Duodenal mucosa (tissue), 2 donors: ENCODE measurements around the gene MAGI2.
A peak's percentile ranks its signal among the peaks of the same experiment; 100 is the strongest.

Experiments used
- H3K27ac ChIP-seq: one replicate; pipeline ENCODE4 v1.7.0; 2013; ENCODE audit warnings: low read depth, low read length
- H3K27me3 ChIP-seq, 2 donors: one replicate each; pipeline ENCODE4 v1.7.0; 2013; ENCODE audit warnings: low read length in 2 of 2, control low read depth in 1 of 2; ENCODE audit not compliant: insufficient read depth in 2 of 2, control insufficient read depth in 1 of 2
- H3K36me3 ChIP-seq, 2 donors: one replicate each; pipeline ENCODE4 v1.7.0; 2013; ENCODE audit warnings: low read length in 2 of 2, control low read depth in 1 of 2; ENCODE audit not compliant: insufficient read depth in 2 of 2, control insufficient read depth in 1 of 2
- H3K4me1 ChIP-seq, 2 donors: one replicate each; pipeline ENCODE4 v1.7.0; 2013; ENCODE audit warnings: low read length in 2 of 2, control low read depth in 1 of 2; ENCODE audit not compliant: insufficient read depth in 2 of 2, control insufficient read depth in 1 of 2
- H3K4me3 ChIP-seq, 2 donors: one replicate each; pipeline ENCODE4 v1.7.0; 2013; ENCODE audit warnings: low read length in 2 of 2, low read depth in 1 of 2
- H3K9ac ChIP-seq, 2 donors: one replicate each; pipeline ENCODE4 v1.7.0; 2013; ENCODE audit warnings: low read length in 2 of 2, low read depth in 1 of 2
- H3K9me3 ChIP-seq, 2 donors: one replicate each; pipeline ENCODE4 v1.7.0; 2013; ENCODE audit warnings: low read length in 2 of 2, control low read depth in 1 of 2; ENCODE audit not compliant: control insufficient read depth in 1 of 2

MAGI2 gene

GRCh38 chr7:78783179-78783962, 670.1 kb downstream of the MAGI2 start:
- Histone ChIP-seq H3K4me3 (no peak overlapping the region), H3K9ac (no peak overlapping the region), H3K4me1 (no peaks in the 10 kb centered on the region), H3K27ac (no peak overlapping the region), H3K27me3 (no peaks in the 10 kb centered on the region), H3K36me3 (no peaks in the 10 kb centered on the region), H3K9me3 (no peaks in the 10 kb centered on the region)

GRCh38 chr7:78780560-78780959, 672.9 kb downstream of the MAGI2 start:
- H3K9me3 ChIP-seq: no peaks in the 10 kb centered on the region
- H3K36me3 ChIP-seq: no peaks in the 10 kb centered on the region
- H3K4me3 ChIP-seq: peak overlapping the region; percentile 17 to 56
- no peaks in the 10 kb centered on the region for H3K4me1 ChIP-seq
- H3K9ac ChIP-seq: no peak overlapping the region
- no peak overlapping the region for H3K27ac ChIP-seq
- H3K27me3 ChIP-seq: no peaks in the 10 kb centered on the region

- no peaks in the 10 kb centered on the region for H3K4me1 ChIP-seq
- no peak overlapping the region for H3K4me3 ChIP-seq
- no peaks in the 10 kb centered on the region for H3K27me3 ChIP-seq
- H3K9me3 ChIP-seq: no peaks in the 10 kb centered on the region
- H3K27ac ChIP-seq: no peak overlapping the region
- H3K9ac ChIP-seq: no peak overlapping the region
- H3K36me3 ChIP-seq: no peaks in the 10 kb centered on the region
Observed at GRCh38 chr7:78779788-78780187, 673.7 kb downstream of the MAGI2 start.

GRCh38 chr7:78777829-78778228, 675.6 kb downstream of the MAGI2 start:
- H3K9me3 ChIP-seq: no peaks in the 10 kb centered on the region
- H3K9ac ChIP-seq: no peak overlapping the region
- no peaks in the 10 kb centered on the region for H3K27me3 ChIP-seq
- no peak overlapping the region for H3K27ac ChIP-seq
- H3K4me1 ChIP-seq: no peaks in the 10 kb centered on the region
- H3K36me3 ChIP-seq: no peaks in the 10 kb centered on the region
- no peak overlapping the region for H3K4me3 ChIP-seq

- H3K27ac ChIP-seq: no peak overlapping the region
- H3K9me3 ChIP-seq: no peaks in the 10 kb centered on the region
- peaks cover 5 to 10% of the 10 kb centered on the region in 2 donors for H3K27me3 ChIP-seq
- H3K9ac ChIP-seq: no peak overlapping the region
- no peaks in the 10 kb centered on the region for H3K36me3 ChIP-seq
- peaks cover 0 to 4% of the 10 kb centered on the region in 2 donors for H3K4me1 ChIP-seq
- H3K4me3 ChIP-seq: peak overlapping the region in 1 of 2 donors; percentile 29
Observed at GRCh38 chr7:78770422-78771410, 682.8 kb downstream of the MAGI2 start.

GRCh38 chr7:78769481-78770101, 683.9 kb downstream of the MAGI2 start:
- no peaks in the 10 kb centered on the region for H3K9me3 ChIP-seq
- no peak overlapping the region for H3K27ac ChIP-seq
- peak overlapping the region in 1 of 2 donors; percentile 33 for H3K4me3 ChIP-seq
- H3K36me3 ChIP-seq: no peaks in the 10 kb centered on the region
- H3K27me3 ChIP-seq: peaks cover 5 to 10% of the 10 kb centered on the region in 2 donors
- peaks cover 0 to 4% of the 10 kb centered on the region in 2 donors for H3K4me1 ChIP-seq
- H3K9ac ChIP-seq: no peak overlapping the region

GRCh38 chr7:78768859-78769258, 684.6 kb downstream of the MAGI2 start:
- H3K9me3 ChIP-seq: no peaks in the 10 kb centered on the region
- no peaks in the 10 kb centered on the region for H3K36me3 ChIP-seq
- no peak overlapping the region for H3K27ac ChIP-seq
- H3K4me3 ChIP-seq: no peak overlapping the region
- no peak overlapping the region for H3K9ac ChIP-seq
- peaks cover 5 to 10% of the 10 kb centered on the region in 2 donors for H3K27me3 ChIP-seq
- H3K4me1 ChIP-seq: peaks cover 0 to 4% of the 10 kb centered on the region in 2 donors

GRCh38 chr7:78765943-78766729, 687.3 kb downstream of the MAGI2 start:
- no peak overlapping the region for H3K27ac ChIP-seq
- no peaks in the 10 kb centered on the region for H3K9me3 ChIP-seq
- no peak overlapping the region for H3K9ac ChIP-seq
- no peaks in the 10 kb centered on the region for H3K36me3 ChIP-seq
- H3K27me3 ChIP-seq: peaks cover 5 to 7% of the 10 kb centered on the region in 2 donors
- H3K4me1 ChIP-seq: peaks cover 0 to 4% of the 10 kb centered on the region in 2 donors
- H3K4me3 ChIP-seq: no peak overlapping the region

- H3K36me3 ChIP-seq: no peaks in the 10 kb centered on the region
- H3K9me3 ChIP-seq: no peaks in the 10 kb centered on the region
- no peak overlapping the region for H3K9ac ChIP-seq
- H3K27ac ChIP-seq: no peak overlapping the region
- no peaks in the 10 kb centered on the region for H3K4me1 ChIP-seq
- peaks cover 2% of the 10 kb centered on the region in 2 donors for H3K27me3 ChIP-seq
- no peak overlapping the region for H3K4me3 ChIP-seq
Observed at GRCh38 chr7:78764571-78764970, 688.9 kb downstream of the MAGI2 start.
